AG09309 (cell line): ENCODE measurements around the gene STIP1.
A peak's percentile ranks its signal among the peaks of the same experiment; 100 is the strongest.

ENCODE experiments used
- DNase-seq: peaks from one replicate; pipeline ENCODE4 v3.0.0-alpha.2; 2010; ENCODE audit warnings: low read depth
- H3K4me3 ChIP-seq: 2 replicates; pipeline ENCODE4 v1.5.1; 2011; ENCODE audit warnings: mild to moderate bottlenecking, low read depth, low read length, moderate library complexity; ENCODE audit not compliant: control insufficient read depth
- TF ChIP-seq, protein P1 (sequence below): IDR thresholded peaks from 2 replicates; pipeline ENCODE4 v1.5.1; 2011; ENCODE audit warnings: mild to moderate bottlenecking, low read depth, low read length, inconsistent platforms; ENCODE audit not compliant: insufficient read depth, control insufficient read depth; ENCODE audit errors: missing control alignments

Gene STIP1

DNA sequence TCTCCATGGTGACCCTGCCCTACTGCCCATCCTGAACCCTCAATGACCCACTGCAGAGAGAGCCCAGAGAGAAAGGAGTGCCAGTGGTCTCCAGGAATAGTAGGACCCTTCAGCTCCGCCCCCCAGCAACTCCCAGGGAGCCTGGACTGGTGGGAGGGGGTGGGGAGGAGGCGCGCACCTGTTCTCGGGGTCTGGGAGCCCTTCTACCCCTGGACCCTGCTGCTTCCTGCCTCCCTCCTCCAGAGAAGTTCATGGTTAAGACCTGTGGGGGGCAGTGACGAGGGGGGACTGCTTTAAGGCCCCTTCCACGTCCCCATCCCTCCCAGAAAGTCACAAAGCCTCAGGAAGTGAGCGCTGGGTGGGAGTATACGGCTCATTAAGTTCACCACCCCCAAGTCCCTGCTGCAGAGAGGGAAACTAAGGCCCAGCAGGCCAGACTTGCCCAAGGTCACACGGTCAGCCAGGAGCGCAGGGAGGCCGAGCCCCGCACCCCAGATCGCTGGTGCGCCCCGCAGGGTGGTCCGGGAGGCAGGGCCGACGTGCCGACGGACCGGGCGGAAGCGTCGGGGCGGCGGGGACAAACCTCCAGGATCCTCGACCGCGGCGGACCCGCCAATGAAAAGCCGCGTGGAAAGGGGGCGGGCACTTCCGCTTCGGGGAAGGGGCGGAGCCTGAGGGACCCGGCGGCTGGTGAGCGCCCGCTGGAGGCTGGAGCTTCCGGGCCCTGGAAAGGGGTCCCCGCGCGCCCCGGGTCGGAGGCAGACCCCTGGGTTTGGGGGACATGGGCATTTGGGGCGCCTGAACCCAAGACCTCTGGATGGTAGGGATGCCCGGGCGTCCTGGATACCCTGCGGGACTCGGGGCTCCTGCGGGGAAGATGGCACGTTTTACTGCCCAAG lies 39.9 kb downstream of the STIP1 start, which contains the start of the genes NUDT22 and TRPT1:
Gene NUDT22 (plus strand): TSS at position 667 of the 899 bp plus-strand sequence. CDS start 379 bp downstream, outside the sequence.
Gene TRPT1 (minus strand): TSS at position 579 of the 899 bp plus-strand sequence. CDS start 326 bp downstream, at position 253.
- peak within 1 kb of the TSS; percentile 87 for H3K4me3 ChIP-seq
- TF ChIP-seq, protein P1, sequence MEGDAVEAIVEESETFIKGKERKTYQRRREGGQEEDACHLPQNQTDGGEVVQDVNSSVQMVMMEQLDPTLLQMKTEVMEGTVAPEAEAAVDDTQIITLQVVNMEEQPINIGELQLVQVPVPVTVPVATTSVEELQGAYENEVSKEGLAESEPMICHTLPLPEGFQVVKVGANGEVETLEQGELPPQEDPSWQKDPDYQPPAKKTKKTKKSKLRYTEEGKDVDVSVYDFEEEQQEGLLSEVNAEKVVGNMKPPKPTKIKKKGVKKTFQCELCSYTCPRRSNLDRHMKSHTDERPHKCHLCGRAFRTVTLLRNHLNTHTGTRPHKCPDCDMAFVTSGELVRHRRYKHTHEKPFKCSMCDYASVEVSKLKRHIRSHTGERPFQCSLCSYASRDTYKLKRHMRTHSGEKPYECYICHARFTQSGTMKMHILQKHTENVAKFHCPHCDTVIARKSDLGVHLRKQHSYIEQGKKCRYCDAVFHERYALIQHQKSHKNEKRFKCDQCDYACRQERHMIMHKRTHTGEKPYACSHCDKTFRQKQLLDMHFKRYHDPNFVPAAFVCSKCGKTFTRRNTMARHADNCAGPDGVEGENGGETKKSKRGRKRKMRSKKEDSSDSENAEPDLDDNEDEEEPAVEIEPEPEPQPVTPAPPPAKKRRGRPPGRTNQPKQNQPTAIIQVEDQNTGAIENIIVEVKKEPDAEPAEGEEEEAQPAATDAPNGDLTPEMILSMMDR: peak; percentile 38
- no peak for DNase-seq

DNA sequence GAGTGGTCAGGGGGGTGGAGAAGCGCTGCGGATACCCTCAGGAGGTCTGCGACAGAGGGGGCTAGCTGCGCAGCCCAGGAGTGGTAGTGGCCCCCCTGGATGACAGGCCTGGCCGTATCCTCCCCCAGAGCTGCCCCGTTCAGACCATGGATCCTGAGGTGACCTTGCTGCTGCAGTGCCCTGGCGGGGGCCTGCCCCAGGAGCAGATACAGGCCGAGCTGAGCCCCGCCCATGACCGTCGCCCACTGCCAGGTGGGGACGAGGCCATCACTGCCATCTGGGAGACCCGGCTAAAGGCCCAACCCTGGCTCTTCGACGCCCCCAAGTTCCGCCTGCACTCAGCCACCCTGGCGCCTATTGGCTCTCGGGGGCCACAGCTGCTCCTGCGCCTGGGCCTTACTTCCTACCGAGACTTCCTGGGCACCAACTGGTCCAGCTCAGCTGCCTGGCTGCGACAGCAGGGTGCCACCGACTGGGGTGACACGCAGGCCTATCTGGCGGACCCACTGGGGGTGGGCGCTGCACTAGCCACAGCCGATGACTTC lies 40.6 kb downstream of the STIP1 start:
- TF ChIP-seq, protein P1: no peak
- H3K4me3 ChIP-seq: peak overlapping the region; percentile 87
- no peak for DNase-seq

DNA sequence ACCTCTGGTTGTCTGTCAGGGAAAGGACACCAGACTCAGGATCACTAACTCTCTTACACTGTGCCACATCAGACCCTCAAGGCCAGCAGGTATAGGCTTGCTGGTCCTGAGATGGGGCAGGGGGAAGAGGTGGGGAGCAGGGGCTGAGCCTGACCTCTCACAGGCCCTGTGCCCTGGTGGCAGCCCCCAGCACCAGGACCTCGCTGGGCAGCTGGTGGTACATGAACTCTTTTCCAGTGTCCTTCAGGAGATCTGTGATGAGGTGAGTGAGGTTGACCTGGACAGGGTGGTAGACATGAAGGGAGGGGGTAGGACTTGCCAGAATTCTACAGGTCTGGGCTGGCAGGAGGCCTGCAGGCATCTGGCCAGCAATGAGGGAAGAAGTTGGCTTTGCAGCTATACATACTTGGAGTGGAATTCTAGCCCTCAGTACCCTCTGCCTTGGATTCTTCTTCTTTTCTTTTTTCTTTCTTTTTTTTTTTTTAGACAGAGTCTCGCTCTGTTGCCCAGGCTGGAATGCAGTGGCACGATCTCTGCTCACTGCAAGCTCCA lies 41.5 kb downstream of the STIP1 start:
- peak overlapping the region; percentile 87 for H3K4me3 ChIP-seq
- TF ChIP-seq, protein P1: no peak
- DNase-seq: no peak

DNA sequence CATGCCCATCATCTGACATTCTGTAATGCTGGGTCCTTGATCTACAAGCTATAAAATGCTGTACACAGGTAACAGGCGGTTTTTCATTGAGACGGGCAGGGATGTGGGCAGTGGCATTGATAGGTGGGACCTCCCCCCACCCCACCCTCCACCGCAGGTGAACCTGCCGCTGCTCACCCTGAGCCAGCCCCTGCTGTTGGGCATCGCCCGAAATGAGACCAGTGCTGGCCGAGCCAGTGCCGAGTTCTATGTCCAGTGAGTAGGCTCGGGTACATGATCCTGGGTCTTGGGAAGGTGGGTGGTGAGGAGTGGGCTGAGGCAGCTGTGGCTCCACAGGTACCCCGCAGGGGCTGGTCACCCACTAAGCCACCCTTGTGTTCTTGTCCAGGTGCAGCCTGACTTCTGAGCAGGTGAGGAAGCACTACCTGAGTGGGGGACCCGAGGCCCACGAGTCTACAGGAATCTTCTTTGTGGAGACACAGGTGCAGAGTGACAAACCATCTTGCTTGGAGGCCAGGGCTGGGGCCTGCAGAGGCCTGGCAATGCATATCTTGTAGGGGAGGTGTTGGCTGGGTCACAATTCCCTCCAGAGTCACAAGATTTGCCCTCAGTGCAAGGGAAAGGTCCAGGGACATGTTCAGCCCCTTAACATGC lies 43.2 kb downstream of the STIP1 start:
- TF ChIP-seq, protein P1: no peak
- DNase-seq: no peak
- H3K4me3 ChIP-seq: no peak overlapping the region

DNA sequence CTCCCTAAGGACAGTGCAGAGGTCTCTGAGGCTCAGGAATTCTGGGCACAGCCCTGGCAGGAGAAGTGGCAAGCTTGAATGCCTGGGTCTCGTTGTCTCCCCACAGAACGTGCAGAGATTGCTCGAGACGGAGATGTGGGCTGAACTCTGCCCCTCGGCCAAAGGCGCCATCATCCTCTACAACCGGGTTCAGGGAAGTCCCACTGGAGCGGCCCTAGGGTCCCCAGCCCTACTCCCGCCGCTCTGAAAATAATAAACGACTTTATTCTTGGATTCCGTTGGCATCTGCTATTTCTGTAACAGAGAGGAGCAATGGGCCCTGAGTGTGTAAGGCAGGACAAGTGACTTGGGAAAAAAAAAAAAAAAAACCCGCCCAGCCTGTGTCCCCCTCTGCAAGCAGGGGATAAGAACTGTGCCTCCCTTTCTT lies 43.8 kb downstream of the STIP1 start:
- DNase-seq: no peak
- TF ChIP-seq, protein P1: no peak
- H3K4me3 ChIP-seq: peak overlapping the region; percentile 96

DNA sequence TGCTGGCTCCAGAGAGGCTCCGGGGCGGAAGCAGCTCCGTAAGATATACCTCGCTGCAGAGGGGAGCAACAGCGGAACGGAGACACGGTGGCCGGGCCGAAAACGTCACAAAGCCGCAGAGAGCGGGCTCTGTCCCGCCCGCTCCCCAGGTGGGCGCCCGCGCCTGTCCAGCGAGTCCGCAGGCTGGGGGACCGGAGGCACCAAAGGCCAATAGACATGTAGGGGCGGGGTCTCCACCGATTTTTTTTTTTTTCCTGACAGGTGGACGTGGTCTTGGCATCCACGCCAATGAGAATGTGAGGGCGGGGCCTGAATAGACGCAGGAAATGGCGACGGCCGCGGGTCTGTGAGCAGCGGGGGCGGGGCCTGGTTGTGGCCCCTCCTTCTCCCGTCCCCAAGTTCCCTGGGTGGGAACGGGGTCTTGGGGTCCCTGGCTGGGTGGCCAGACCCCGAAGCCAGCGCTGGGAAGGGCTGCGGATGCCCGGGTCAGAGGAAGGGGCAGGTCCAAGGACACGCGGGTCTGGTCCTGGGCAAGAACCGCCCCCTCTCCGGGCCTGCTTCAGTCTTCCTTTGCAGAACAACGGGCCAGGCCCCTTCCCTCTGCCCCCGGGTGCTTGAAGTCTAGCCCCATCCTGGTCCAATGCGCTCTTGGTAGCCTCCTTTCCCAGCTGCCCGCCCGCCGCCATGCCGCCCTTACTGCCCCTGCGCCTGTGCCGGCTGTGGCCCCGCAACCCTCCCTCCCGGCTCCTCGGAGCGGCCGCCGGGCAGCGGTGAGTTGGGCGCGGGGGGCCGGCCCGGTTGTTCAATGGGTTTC lies 44.4 kb downstream of the STIP1 start, which contains the start of gene DNAJC4:
Gene DNAJC4 (plus strand): TSS at position 378 of the 814 bp plus-strand sequence. CDS start 307 bp downstream, at position 685.
- peak within 1 kb of the TSS; percentile 96 for H3K4me3 ChIP-seq
- TF ChIP-seq, protein P1: no peak
- DNase-seq: peak; percentile 29
